HG02938 (cell line): ENCODE data around the gene CD47.

Experiments
- ATAC-seq: cut with Tn5 transposase; IDR thresholded peaks from one replicate; pipeline ENCODE4 v1.9.1; 2021; ENCODE audit warnings: mild to moderate bottlenecking, moderate library complexity; ENCODE audit not compliant: unreplicated experiment

CD47 gene

GRCh38 chr3:108090701-108091497 is at the start of gene CD47:
Gene CD47 (minus strand): TSS chr3:108091031. CDS start chr3:108090908, 123 bp downstream.
- ATAC-seq, result peak; percentile 43

GRCh38 chr3:108137460-108137814 is 46.6 kb upstream of the CD47 start:
- no peak for ATAC-seq

- no peak for ATAC-seq
Measured at GRCh38 chr3:108136561-108137459, 46.0 kb upstream of the CD47 start.

GRCh38 chr3:108134555-108134880 is 43.7 kb upstream of the CD47 start:
- peak; percentile 54 for ATAC-seq

GRCh38 chr3:108133858-108134554 is 43.2 kb upstream of the CD47 start:
- peak; percentile 36 for ATAC-seq

GRCh38 chr3:108133048-108133369 is 42.2 kb upstream of the CD47 start:
- ATAC-seq, result no peak

- ATAC-seq, result no peak
Measured at GRCh38 chr3:108131475-108132134, 40.8 kb upstream of the CD47 start.

- ATAC-seq, result no peak
Measured at GRCh38 chr3:108130701-108131474, 40.1 kb upstream of the CD47 start.

- ATAC-seq, result no peak
Measured at GRCh38 chr3:108130236-108130635, 39.4 kb upstream of the CD47 start.

- no peak for ATAC-seq
Measured at GRCh38 chr3:108127301-108127988, 36.6 kb upstream of the CD47 start.

GRCh38 chr3:108126348-108126747 is 35.5 kb upstream of the CD47 start:
- no peak for ATAC-seq

- peak; percentile 52 for ATAC-seq
Measured at GRCh38 chr3:108125550-108126071, 34.8 kb upstream of the CD47 start.

- ATAC-seq, result no peak
Measured at GRCh38 chr3:108125153-108125543, 34.3 kb upstream of the CD47 start.

- ATAC-seq, result peak; percentile 81
Measured at GRCh38 chr3:108124337-108125152, 33.7 kb upstream of the CD47 start.

- ATAC-seq, result no peak
Measured at GRCh38 chr3:108123326-108123725, 32.5 kb upstream of the CD47 start.

GRCh38 chr3:108122276-108122675 is 31.4 kb upstream of the CD47 start:
- ATAC-seq, result no peak

- no peak for ATAC-seq
Measured at GRCh38 chr3:108119398-108120104, 28.7 kb upstream of the CD47 start.
